Measurements from ENCODE around the gene IL26.

Gene IL26

DNA sequence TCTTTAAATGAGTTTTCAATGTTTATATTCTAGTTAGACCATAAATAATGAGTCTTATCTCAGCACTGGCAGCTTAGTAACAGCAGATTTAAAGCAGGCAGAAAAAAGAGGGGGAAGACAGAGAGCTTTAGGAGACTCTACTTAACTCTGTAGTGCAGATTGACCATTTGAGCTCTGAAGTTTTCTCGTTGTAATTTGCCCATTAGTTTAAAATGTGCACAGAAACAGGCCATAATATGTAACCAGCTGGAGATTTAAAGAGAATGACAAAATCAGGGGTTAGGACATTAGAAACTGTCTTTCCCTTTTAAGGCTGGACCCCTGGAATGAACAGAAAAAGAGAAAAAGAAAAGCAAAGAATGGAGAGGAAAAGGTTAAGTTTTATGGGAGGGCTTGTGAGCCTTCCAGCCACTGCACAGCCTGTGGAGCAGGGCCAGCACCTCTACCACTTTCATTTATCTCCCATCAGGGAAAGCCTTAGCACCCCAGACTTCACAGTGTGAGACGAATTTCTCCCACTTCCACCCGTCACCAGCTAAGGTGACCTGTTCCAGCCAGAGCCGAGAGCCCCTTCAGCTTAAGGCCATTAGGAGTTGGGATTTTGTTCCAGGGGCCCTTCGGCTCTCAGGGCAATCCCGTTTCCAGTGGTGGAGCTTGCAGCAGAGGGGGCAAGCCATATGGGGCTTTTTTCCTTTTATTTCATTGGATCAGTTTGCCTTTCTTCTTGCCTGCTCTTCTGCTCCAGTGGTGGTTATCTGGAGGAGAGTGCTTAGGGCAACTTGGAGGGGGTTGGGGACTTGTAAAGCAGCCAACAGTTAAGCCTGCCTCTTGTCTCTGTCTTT lies 19.8 kb upstream of the IL26 start:
- H3K4me3 ChIP-seq (ENCODE audit: control insufficient read depth, low read depth, low read length): no peak overlapping the region
- TF ChIP-seq, protein P1, sequence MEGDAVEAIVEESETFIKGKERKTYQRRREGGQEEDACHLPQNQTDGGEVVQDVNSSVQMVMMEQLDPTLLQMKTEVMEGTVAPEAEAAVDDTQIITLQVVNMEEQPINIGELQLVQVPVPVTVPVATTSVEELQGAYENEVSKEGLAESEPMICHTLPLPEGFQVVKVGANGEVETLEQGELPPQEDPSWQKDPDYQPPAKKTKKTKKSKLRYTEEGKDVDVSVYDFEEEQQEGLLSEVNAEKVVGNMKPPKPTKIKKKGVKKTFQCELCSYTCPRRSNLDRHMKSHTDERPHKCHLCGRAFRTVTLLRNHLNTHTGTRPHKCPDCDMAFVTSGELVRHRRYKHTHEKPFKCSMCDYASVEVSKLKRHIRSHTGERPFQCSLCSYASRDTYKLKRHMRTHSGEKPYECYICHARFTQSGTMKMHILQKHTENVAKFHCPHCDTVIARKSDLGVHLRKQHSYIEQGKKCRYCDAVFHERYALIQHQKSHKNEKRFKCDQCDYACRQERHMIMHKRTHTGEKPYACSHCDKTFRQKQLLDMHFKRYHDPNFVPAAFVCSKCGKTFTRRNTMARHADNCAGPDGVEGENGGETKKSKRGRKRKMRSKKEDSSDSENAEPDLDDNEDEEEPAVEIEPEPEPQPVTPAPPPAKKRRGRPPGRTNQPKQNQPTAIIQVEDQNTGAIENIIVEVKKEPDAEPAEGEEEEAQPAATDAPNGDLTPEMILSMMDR (conservative IDR thresholded peaks at IDR 0.05; ENCODE audit: control insufficient read depth, insufficient read depth, low read depth, low read length): no peak
- DNase-seq (ENCODE audit: low read depth): no peak

DNA sequence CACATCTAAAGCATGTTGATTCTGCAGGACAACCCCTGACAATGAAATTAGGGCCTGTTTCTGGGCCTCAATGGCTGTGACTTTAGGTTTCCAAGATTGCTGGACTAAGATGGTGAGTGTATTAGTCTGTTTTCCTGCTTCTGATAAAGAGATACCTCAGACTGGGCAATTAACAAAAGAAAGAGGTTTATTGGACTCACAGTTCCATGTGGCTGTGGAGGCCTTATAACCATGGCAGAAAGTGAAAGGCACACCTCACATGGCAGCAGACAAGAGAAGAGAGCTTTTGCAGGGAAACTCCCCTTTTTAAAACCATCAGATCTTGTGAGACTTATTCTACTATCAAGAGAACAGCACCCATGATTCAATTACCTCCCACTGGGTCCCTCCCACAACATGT lies 17.2 kb upstream of the IL26 start:
- TF ChIP-seq, protein P1 (conservative IDR thresholded peaks at IDR 0.05; ENCODE audit: control insufficient read depth, insufficient read depth, low read depth, low read length): no peak
- no peak overlapping the region for H3K4me3 ChIP-seq (ENCODE audit: control insufficient read depth, low read depth, low read length)
- DNase-seq (ENCODE audit: low read depth): no peak

DNA sequence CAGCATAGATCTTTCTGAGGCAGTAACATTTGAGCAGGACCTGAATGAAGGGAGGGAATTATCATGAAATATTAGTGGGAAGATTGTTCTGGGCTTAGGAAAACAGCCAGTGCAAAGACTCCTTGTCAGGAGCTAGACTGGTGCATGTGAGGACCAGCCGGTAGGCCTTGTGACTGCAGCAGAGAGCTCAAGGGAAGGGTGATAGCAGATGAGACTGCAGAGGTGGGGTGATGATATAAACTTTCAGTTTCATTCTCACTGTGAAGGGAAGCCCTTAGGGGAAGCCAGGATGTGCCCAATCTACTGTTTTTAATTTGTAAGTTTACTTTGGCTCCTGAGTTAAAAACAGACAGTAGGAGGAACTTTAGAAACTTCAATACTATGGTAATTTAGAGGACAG lies 15.4 kb upstream of the IL26 start:
- peak; percentile 51 for DNase-seq (ENCODE audit: low read depth)
- TF ChIP-seq, protein P1 (conservative IDR thresholded peaks at IDR 0.05; ENCODE audit: control insufficient read depth, insufficient read depth, low read depth, low read length): no peak
- no peak overlapping the region for H3K4me3 ChIP-seq (ENCODE audit: control insufficient read depth, low read depth, low read length)

DNA sequence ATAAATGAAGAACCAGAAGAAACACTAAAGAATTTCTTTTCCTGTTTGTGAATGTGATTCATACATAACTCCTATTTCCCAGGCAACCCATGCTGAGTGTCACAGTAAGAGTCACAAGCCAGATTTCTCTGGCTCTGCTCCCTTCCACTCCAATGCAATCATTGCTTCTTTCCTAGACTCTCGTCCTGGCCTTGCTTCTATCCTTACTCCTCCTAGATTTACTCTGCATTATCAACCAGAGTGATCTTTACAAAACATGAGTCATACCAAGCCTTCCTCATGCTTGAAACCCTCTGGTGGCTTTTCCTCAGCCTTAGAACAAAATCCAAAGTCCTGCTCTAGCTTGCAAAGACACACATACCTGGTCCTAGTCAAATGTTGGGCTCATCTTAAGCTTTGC lies 14.5 kb upstream of the IL26 start:
- H3K4me3 ChIP-seq (ENCODE audit: control insufficient read depth, low read depth, low read length): no peak overlapping the region
- peak; percentile 73 for DNase-seq (ENCODE audit: low read depth)
- TF ChIP-seq, protein P1 (conservative IDR thresholded peaks at IDR 0.05; ENCODE audit: control insufficient read depth, insufficient read depth, low read depth, low read length): no peak

DNA sequence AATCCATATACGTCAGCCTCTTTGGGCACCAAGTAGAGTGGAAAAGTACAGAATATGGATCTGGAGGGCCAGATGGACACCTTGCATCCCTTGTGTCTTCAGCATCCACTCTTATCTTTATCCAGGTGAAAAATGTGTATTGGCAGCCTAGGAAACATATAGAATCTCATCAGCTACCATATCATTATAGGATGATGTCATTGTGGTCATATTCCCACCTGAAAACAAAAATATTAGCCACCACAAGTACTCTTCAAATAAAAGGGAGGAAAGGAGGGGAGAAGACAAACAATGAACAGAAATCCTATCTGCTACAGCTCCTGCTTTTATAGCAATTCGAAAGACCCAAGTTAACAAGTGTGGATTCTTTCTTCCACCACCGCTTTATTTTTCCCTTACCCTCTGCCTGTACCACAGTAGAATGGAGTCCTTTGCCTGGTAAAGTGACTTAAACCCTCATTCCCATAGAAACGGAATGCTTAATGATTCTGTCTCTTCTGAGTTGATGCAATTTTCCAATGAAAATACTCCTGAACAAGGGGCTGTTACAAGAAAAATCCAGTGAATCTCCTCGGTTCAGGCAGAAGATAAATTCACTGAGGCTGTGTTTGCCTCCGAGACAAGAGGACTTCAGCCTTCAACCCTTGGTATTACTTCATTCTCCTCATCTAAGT lies 13.8 kb upstream of the IL26 start:
- DNase-seq (ENCODE audit: low read depth): no peak
- TF ChIP-seq, protein P1 (conservative IDR thresholded peaks at IDR 0.05; ENCODE audit: control insufficient read depth, insufficient read depth, low read depth, low read length): no peak
- no peak overlapping the region for H3K4me3 ChIP-seq (ENCODE audit: control insufficient read depth, low read depth, low read length)

DNA sequence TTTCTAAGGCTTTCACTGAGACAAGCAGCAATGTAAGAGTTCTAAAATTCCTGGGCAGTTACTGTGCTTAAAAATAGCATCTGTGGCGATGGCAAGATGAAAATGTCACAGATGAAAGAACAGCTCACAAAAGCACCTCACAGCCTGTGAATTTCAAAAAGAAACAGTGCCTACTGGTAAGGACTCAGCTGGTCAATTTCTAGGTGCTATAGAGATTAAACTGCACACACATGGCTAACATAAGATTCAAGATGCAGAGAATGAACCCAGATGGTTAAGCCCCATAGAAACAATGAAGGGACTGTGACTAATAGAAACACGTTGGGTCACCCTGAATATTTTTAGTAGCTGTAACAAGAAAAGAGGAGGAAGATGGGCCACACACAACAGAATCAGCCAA lies 12.0 kb upstream of the IL26 start:
- DNase-seq (ENCODE audit: low read depth): no peak
- H3K4me3 ChIP-seq (ENCODE audit: control insufficient read depth, low read depth, low read length): no peak overlapping the region
- TF ChIP-seq, protein P1 (conservative IDR thresholded peaks at IDR 0.05; ENCODE audit: control insufficient read depth, insufficient read depth, low read depth, low read length): no peak
